HG02610 (cell line): Measurements from ENCODE around the gene CFAP91.
"Not testable (repeated sequence)": the region's sequence is repeated elsewhere in the genome, so short reads cannot be mapped to it uniquely, and the experiment has no call there.

Experiments
- ATAC-seq: cut with Tn5 transposase; IDR thresholded peaks from one replicate; pipeline ENCODE4 v1.9.1; 2021; ENCODE audit warnings: mild to moderate bottlenecking, moderate library complexity; ENCODE audit not compliant: unreplicated experiment

CFAP91 gene

DNA sequence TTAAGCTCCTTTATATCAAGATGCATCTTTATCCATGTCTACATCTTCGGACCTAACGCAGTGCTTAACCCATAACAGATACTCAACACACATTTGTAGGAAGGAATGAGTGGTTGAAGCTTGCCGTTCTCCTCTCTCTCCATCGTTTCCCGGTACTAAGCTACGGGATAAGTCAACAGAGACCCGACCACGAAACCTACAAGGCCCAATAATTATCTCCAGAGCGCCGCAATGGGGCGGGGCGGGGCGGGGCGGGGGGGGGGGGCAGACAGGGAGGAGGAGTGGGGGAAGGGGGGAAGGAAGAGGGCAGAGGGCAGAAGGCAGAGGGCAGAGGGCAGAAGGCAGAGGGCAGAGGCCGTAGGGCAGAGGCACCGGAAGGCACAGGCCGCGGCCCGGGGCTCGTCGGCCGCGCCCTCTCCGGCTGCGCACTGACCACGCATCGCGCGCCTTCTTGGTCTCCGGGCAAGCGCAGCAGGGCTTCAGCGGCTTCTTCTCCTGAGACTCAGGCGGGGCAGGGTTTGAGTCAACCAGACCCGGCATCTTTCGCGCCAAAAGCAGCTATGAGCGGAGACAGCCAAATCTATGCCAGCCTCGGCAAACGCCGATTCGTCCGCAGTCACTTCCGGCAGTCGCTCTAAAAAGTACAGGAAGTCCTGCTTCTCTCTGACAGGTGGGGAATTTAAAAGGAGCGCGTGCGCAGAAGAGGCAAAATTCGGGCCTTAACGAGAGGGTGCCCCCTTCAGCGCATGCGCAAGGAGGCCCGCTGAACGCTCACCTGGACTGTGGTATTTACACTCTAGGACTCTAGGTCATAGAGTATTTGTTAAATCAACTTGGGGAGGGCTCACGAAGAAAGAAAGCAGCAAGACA, 25.8 kb upstream of the CFAP91 start, which contains the start of gene COX17:
Gene COX17, minus strand, starts transcription at position 636 of the 870 bp plus-strand sequence. Its CDS starts 96 bp downstream, at position 540.
- peak; percentile 87 for ATAC-seq

DNA sequence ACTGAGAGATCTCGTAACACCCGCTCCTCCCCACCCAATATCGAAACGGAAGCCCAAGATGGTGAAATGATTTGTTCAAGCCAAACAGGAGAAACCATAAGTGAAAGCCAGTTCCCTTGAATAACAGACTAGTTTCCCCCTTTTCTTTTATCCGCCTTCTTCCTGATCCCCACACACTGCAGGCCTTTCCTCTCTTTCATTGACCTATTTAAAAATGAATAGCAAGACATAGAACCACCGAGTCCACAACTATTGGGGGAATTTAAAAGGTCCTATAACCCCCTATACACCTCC, 25.2 kb upstream of the CFAP91 start:
- ATAC-seq, result no peak

DNA sequence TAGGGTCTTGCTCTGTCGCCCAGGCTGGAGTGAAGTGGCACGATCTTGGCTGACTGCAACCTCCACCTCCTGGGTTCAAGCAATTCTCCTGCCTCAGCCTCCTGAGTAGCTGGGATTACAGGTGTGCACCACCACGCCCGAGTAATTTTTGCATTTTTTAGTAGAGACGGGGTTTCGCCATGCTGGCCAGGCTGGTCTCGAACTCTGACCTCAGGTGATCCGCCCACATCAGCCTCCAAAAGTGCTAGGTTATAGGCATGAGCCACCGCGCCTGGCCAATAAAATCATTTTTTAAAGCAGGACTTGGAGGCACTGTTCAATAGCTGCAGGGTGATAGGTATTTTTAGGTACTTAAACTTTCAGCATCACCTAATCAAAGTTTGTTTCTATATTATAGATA, 24.6 kb upstream of the CFAP91 start:
- ATAC-seq, result not testable (repeated sequence)

DNA sequence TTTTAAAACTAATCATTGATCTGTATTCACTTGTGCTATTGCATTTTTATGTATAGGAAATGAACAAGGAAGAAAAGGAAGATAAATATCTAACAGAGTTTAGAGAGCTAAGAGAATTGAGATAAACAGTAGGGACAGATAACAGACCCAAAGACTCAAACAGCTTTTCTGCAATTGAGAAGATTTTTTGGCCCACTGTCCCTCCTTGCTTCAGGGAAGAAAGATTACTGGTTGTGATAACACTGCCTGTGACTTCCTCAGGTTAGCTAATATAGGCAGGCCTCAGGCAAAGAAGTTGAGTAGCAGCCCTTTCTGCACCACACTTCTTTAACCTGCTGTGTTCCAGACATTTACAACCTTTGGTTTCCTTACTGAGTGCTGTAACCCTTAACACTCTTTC, 22.9 kb upstream of the CFAP91 start:
- ATAC-seq, result no peak

DNA sequence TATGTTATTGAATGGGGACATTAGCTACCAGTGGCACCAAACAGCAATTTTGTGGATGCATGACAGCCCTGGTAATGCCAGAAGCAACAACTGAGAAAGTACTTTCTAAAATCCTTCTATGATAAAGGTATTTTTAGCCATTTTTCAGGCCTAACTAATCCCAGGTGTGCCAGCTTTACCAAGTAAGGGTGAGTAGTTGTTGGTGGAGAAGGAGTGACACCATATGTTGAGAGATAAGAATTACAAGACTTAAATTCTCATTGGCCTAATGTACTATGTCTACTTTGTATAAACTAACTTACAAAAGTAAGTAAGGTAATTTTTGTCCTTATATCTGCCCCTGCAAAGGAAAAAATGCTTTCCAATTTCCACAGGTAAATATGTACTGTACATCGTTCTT, 21.5 kb upstream of the CFAP91 start:
- peak; percentile 35 for ATAC-seq

DNA sequence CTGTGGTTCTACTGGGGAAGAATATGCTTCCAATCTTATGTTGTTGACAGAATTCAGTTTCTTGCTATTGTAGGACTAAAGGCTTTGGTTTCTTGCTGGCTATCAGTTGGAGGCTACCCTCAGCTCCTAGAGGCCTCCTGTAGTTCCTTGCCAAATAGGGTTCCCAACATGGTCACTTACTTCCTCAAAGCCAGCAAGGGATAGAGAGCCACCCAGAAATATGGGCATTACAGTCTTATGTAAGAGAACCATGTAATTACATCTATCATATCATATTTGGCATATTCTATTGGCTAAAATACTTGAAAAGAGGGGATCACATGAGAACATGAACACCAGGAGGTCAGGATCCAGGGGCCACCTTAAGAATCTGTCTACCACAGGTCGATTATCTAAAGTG, 19.4 kb upstream of the CFAP91 start:
- ATAC-seq, result no peak

DNA sequence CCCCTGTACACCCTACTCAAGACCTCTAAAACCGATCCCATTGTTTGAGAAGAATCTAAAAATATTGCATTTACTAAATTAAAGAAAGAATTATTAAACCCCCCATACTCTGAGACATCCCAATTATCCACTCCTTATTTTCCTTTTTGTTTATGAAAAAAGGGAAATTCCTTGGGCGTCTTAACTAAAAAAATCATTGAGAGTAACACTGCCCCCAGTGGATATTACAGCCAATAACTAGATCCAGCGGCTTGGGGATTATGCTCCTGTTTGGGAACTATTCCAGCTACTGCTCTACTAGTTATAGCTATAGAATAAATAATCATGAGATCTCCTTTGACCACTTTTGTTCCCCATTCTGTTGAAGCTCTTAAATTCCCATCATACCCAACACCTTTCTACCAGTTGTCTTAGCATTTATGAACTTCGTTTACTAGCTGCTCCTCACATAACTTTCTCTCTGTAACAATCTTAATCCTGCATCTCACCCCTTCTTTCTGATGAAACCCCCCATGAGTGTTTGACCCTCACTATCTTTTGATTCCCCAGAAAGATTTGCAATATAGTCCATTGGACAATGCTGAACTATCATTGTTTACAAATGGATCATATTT, 12.7 kb upstream of the CFAP91 start:
- ATAC-seq, result no peak

DNA sequence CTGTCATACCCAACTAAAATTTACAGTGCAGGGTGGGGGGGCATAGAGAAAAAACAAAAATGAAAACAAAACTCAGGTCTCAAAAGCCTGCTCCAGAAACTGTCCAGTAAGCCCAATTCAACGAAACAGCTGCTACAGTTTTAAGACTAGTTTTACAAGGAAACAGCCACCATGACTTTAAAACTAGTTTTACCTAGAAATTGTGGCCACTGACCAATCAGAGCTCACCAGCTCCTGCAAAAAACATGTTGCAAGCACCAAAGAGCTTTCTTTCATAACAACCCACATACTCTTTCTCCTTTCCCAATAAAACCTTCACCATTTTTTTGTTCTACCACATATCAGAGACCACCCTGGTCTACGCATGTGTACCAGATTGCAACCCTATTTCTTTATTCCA, 7.3 kb upstream of the CFAP91 start:
- ATAC-seq, result no peak

DNA sequence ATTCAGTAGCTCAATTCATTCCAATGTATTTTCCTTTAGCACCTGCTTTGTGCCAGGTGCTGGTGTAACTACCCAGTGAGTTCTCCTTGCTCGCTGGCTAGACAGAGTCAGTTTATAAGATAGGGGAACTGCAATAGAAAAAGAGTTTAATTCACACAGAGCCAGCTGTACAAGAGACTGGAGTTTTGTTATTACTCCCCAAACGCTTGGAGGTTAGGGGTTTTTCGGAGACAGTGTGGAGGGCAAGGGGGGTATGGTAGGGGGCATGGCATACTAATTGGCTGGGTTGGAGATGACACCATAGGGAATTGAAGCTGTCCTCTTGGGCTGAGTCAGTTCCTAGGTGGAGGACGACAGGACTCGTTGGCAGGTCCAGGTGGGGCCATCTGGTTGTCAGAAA, 5.4 kb upstream of the CFAP91 start:
- peak; percentile 80 for ATAC-seq

DNA sequence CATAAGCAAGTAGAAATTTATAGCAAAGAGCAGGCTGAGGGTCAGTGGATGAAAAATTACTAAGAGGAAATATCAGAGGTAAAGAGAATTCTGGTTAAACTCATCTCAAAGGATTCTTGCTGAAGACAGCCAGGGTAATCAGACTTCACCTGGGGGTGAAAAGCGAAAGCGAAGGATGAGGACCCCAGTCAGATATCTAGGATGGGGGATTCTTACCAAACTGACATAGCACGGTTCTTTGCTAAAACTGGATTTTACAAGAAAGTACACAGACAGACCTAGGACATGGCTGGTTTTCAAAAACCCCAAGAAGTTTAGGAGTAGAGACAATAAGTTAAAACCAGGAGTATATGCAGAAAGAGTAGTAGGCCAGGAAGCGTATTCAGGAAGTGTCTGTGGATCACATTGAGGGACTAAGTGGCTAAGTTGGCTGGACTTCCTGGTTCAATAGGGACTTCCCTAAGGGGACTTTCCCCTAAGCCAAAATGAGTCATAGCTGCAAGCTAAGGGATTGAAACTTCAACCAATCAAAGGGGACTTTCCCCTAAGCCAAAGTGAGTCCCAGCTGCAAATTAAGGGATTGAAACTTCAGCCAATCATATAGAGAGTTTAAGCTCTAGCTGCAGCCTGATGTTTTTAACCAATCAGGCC, 2.4 kb upstream of the CFAP91 start:
- peak; percentile 28 for ATAC-seq

DNA sequence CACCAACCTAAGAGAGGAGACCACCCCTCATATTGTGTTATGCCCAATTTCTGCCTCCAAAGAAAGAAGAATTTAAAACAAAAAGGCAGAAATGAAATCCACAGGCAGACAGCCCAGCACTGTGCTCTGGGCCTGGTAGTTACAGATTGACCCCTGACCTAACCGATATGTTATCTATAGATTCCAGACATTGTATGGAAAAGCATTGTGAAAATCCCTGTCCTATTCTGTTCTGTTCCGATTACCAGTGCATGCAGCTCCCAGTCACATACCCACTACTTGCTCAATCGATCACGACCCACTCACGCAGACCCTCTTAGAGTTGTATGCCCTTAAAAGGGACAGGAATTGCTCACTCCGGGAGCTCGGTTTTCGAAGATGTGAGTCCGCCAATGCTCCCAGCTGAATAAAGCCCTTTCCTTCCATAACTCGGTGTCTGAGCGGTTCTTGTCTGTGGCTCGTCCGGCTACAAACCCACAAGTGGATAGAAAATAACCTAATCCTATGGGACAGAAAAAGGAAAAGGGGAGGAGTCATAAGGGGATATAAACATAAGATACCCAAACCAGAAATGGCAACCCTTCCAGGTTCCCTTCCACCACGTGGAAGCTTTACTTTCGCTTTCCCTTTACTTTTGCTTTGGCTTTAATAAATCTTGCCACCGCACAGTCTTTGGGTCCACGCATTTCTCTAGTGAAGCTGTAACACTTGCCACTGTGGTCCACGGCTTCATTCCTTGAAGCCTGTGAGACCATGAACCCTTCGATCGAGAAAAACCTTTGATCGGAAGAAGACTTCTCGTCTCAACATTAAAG, 1.7 kb upstream of the CFAP91 start:
- ATAC-seq, result peak; percentile 3

DNA sequence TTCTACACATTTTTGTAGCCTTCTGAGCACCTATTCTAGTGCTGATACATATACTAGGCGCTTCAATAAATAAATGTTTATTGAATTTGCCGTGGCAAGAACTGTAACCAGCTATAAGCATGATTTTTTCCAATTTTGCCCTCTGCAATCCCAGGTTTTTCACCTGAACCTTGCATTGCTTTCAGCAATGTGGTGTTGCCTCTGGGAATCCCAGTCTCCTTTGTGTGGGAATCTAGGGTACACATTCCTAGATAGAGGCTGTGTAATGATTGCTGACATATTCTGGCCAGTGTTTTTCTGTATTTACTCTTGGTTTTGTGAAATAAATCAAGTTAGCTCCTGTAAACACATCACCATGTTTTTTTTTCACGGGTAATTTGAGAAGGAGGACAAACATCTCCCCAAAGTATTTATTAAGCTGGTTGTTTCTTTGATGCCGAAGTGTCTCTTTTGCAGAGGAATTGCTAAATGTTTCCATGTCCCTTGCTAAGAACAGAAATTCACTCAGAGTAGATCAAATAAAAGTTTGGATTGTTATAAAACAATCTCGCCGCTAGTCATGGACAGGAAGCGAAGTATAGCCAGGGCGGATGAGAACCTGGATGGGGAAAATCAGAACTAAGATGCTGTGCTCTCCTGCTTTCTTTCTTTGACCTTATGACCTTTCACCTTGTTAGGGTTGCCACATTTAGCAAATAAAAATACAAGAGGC, 1.2 kb downstream of the CFAP91 start:
- no peak for ATAC-seq

DNA sequence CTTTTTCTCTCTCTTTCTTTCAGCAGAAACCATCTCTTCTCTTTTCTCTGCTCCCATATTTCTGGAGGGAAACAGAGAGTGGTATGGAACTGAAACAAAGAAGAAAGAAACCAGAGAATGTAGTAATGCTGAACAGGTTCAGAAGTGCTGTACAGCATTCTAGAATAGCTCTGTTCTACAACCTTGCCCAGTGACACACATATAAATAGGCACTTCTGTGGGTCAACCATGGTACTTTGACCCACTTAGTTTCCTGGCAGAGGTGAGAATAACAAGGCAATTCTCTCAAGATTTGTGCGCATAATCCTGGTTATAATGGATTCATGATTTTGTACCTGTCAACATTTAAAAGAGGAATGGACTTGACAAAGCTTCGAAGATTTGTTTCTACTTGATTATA, 12.3 kb downstream of the CFAP91 start:
- ATAC-seq, result no peak

DNA sequence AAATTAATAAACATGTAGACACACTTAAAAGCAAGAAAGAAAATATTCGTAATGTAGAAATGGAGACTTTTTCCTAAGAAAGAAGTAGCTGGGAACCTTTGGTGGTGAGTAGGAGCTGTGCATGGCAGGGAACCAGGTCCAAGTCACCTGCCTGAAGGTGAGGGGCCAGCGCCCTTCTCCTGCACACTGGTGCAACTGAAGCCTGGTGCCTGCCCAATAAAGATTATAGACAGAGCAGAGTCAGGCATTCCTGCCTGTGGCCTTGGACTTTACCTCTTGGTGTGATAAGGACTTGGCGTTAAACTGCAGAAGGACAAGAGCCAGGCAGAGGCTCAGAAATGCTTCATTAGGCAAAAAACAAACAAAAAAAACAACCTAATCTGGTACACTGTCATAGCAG, 14.2 kb downstream of the CFAP91 start:
- no peak for ATAC-seq

DNA sequence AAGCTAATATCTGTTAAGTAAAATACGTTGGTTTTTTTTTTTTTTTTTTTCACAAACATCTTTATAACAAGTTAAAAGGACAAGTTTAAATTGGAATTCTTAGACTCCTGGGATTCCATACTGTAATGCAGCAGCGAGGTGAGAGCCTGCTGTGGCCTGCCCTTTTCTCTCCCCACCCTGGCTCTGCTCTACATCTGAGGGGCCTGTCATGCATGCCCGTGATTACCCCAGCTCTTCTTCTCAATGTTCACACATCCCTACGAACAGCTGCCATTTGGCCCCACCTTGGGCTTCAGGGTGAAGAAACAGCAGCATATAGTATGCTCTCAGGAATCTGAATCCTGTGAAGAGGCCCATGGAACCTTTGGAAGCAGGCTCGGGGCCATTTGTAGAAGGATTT, 14.7 kb downstream of the CFAP91 start:
- no peak for ATAC-seq

DNA sequence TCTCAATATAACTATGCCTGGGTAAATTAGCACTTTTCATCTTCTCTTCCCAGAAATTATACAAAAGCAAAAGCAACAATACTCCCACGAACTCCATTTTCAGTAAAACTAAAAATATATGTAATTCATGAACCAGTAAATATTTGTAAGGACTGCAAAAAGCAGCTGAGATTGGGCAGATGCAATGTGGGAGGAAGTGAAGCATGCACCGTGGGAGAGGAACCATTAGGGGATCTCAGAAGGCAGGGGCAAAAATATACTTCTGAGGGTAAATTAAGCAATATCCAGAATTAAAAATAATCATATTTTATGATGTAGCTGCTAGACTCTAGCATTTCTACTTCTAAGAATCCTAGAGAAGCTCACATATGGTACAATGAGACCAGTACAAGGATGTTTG, 20.2 kb downstream of the CFAP91 start:
- ATAC-seq, result no peak

DNA sequence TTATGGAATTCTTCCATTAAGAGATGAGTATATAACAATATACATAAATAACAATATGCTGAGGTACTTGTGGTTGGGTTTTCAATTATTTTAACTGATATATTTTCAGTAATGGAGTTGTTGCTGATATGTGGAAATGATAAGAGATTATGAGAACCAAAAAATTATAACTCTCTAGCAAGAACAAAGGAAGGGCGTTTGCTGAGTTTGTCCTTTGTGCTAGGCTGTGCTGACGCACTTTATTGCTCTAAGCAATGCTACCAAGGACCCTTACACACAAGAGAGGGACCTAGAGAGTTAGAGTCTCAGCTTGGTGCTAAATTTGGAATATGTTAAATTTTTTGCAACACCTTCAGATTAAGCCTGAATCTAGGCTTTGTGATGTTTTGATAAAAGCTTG, 24.1 kb downstream of the CFAP91 start:
- ATAC-seq, result no peak

DNA sequence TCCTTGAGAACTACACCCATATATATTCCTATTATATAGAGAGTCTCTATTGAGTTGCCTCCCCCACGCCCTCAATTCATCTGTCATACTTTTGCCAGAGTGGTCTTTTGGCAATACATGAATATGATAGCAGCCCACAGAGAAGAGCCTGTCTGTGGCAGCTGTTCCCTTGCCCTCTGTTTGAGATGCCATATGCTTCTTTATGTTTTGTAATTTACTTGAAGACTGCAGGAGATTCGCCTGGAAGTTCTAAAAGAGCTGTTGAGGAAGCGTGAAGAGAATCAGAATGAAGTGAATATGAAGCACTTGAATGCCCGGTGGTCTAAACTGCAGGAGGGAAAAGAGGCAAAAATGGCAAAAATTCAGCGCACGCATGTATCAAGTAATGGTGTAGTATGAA, 27.2 kb downstream of the CFAP91 start:
- ATAC-seq, result no peak

DNA sequence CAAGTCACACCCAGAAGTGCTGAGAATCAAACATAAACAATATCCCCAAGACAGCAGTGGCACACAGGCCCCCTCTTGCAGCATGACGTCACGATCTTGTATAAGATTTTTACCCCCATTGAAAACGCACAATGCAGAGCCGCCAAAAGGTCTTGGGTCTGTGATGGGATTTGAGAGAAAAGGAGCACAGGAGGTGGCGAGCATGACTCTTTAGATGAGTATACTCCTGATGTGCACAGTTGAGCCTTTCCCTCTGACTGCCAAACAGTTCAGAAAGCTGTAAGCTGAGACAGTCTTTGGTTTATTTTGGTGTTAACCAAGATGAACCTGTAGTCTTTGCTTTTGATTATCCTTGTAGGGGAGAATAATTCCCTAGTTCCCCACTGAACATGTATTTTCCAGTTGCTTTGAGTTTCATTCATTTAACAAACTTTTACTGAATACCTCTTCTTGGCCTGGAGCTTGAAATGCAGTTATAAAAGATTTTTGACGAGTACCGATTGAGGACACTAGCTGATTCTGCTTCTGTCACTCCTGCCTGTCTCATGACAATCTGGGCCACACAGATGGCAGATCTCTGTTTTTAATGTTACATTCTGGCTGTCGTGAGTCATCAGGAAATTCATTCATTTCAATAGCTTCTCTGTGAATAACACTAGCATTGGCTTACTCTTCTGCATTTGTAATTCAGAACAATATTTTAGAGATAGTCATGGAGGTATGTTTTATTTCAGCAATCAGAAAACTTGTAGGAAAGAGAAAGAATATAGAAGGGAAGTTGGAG, 28.9 kb downstream of the CFAP91 start:
- no peak for ATAC-seq

DNA sequence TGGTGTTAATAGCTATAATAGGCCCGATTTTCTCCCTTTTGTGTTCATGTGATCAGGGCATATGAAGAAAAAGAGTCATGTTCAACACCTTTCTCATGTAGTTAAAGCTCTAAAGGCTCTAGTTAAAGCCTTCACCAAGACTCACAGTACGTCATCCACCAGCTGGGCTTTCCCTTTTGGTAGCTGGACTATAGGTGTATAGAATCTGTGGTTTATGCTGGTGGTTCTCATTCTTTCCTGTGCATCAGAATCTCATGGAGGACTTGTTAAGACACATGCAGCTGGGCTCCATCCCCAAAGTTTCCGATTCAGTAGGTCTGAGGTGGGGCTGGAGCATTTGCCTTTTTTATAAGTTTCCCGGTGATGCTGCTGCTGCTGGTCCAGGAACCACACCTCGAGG, 31.0 kb downstream of the CFAP91 start:
- peak; percentile 51 for ATAC-seq
